CD1c-positive myeloid dendritic cell (primary cell): ENCODE data around the gene IFIT3.
"Not testable (repeated sequence)": the region's sequence is repeated elsewhere in the genome, so short reads cannot be mapped to it uniquely, and the experiment has no call there.

Source experiments
- DNase-seq: peaks from one replicate; pipeline ENCODE4 v3.0.0-alpha.2; 2016; ENCODE audit errors: extremely low spot score

IFIT3 gene

DNA sequence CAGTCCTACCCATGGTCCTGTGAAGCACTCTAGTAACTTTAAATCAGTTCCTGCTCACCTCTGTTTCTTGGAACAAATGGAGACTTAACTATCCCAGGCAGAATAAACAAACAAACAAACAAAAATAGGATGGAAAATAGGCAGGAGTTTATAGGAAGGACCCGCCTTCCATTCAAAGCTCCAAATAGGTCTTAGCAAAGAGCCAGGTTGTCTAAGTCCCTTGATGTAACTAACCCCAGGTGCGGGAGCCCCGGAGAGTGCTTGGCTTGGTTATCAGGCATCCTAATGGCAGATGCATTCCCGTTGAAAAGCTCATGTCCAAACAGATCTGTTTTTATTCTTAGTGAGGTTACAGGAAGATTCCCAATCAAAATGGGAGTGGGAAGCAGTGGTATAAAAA is 23.8 kb upstream of the IFIT3 start:
- no peak for DNase-seq

DNA sequence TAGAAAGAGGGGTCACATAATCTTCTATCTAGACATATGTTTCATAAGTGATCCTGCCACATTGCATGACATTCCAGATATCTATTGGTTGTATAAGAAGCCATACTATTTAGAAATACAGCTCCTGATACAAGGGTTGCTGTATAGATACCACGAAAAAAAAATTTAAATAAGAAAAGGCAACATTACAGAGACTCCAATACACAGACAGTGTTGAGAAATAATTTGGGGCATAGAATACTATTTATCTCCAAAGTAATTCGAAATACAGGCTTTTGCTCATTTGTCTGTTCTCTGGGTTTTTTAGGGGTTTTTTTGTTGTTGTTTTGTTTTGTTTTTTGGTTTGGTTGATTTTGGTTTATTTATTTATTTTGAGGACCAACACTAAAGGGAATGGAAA is 23.4 kb upstream of the IFIT3 start:
- no peak for DNase-seq

DNA sequence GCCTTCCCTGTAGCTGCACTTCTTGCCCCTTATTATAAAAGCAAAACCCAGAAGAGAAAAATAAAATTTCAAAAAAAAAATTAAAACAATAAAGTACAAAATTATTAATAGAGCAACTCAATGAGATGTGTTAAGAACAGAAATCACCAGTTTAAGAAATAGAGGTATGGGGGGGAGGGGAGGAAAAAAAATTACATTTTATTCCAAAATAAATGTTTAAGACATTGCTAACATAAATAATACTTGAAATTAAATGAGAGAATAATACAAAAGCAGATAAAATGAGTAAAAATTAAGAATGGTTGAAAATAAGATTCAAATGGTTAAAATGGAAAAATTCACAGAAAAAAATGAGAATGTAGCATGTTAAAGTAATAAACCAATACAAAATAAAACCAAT is 22.9 kb upstream of the IFIT3 start:
- DNase-seq: no peak

DNA sequence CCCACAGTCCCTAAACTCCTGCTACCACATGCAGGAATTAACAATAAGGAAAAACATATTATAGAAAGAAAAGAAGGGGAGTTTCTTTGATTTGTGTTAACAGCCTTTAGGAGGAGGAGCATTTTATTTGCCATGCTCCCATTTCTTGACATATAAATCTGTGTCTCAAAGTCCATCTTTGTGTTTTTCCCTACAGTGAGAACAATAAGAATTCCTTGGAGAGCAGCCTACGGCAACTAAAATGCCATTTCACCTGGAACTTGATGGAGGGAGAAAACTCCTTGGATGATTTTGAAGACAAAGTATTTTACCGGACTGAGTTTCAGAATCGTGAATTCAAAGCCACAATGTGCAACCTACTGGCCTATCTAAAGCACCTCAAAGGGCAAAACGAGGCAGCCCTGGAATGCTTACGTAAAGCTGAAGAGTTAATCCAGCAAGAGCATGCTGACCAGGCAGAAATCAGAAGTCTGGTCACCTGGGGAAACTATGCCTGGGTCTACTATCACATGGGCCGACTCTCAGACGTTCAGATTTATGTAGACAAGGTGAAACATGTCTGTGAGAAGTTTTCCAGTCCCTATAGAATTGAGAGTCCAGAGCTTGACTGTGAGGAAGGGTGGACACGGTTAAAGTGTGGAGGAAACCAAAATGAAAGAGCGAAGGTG is 21.9 kb upstream of the IFIT3 start:
- DNase-seq: no peak

DNA sequence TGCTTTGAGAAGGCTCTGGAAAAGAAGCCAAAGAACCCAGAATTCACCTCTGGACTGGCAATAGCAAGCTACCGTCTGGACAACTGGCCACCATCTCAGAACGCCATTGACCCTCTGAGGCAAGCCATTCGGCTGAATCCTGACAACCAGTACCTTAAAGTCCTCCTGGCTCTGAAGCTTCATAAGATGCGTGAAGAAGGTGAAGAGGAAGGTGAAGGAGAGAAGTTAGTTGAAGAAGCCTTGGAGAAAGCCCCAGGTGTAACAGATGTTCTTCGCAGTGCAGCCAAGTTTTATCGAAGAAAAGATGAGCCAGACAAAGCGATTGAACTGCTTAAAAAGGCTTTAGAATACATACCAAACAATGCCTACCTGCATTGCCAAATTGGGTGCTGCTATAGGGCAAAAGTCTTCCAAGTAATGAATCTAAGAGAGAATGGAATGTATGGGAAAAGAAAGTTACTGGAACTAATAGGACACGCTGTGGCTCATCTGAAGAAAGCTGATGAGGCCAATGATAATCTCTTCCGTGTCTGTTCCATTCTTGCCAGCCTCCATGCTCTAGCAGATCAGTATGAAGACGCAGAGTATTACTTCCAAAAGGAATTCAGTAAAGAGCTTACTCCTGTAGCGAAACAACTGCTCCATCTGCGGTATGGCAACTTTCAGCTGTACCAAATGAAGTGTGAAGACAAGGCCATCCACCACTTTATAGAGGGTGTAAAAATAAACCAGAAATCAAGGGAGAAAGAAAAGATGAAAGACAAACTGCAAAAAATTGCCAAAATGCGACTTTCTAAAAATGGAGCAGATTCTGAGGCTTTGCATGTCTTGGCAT is 21.1 kb upstream of the IFIT3 start:
- no peak for DNase-seq

DNA sequence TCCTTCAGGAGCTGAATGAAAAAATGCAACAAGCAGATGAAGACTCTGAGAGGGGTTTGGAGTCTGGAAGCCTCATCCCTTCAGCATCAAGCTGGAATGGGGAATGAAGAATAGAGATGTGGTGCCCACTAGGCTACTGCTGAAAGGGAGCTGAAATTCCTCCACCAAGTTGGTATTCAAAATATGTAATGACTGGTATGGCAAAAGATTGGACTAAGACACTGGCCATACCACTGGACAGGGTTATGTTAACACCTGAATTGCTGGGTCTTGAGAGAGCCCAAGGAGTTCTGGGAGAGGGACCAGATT is 20.6 kb upstream of the IFIT3 start:
- no peak for DNase-seq

DNA sequence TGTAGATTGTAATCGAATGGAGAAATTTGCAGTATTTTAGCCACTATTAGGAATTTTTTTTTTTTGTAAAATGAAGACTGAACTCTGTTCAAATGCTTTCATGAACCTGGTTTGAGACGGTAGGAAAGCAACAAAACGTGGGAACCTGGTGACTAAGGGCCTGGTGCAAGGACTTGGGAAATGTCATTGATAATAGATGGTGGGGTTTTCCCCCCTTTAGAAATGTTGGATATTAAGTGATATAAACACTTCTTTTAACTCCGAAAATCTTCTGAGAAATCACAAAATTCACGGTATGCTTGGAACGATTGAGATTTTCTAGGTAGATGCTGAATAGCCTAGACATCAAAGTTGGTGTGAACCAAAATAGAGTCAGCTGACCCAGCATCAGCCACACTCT is 19.5 kb upstream of the IFIT3 start:
- no peak for DNase-seq

DNA sequence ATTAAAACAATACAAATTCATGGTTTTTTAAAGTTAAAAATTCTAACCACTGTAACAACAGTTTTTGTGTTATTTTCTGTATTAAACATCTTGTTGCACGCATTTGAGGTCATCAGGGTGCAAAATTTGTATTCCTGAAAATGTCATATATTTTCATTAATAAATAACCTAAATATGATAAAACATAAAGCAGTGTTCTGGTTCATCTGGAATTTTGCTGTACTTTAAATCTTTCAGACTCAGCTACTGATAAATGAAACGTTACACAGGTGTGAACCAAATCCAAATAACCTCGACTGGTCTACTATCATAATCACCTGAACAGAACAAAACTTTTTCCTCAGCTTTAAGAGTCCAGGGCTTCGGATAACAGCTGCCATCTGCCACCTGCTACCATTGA is 19.1 kb upstream of the IFIT3 start:
- no peak for DNase-seq

DNA sequence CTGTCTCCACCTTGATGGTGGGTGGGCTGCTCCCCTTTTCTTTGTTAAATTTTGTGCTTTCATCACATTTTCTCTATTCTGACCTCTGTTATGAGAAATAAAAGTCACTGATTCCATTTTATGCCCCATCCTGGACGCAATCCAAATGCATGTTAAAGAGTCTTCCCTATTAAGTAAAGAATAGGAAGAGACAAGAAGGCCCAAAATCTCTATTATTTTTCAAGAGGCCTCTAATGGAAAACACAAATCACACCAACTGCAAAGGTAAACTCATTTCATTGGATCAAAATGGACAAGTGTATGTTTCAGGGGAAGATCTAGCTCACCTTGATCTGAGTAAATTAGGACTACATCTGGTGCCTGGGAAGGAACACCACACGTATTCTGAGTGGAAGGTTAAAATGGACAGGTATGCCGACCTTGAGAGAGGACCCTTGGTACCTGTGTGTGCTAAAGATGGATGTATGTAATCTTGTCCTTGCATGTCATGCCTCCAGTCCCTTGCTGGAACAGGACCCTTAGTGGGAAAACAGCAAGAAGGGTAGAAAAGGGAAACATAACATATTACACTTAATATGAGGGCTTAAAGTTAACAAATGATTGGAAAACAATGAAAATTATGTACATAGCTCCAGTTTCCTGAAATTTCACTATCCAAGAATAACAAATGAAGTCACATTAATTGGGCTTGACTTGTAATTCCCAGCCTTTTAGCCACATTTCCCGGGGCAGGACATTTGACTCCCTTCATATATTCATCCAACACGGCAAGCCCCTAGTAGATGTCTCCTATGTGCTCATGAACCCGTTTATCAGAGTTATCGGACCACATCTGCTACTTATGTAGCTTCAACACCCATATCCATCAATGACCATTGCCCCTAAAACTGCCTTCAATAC is 18.4 kb upstream of the IFIT3 start:
- no peak for DNase-seq

DNA sequence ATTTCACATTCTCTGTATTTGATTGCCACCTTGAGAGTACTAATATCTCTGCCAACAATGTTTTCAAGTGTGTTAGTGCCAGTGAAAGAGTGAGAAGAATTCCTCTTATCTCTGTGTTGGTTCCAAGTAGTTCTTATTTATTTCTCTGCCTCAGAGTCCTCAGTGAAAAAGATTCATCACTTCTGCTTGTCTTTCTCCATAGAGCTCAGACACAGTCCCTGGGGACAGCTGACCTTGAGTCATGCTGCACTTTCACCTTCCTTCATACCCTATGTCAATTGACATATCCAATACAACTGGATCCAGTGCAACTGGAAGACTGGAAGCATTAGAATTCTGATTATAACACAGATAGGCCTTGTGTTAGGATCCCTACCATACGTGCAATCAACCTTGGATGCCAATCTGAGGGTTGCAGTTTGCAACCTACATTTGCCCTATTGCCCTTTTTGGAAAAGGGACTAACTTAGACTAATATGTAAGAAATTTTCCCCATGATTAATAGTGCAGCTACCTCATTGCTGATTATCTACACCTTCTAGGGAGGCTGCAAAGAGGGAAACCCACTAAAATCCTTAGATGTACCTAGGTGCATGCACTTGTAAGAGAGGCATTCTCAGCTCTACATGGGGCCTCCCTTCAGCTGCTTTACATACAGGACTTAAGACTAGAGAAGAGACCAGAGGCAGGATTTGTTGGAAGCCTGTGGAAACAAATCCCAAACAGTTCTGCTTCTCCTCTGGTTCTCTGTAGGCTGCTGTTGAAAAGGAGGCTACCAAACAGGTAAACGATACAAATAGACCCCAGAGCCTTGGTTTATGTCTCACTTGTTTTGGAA is 17.5 kb upstream of the IFIT3 start:
- no peak for DNase-seq

DNA sequence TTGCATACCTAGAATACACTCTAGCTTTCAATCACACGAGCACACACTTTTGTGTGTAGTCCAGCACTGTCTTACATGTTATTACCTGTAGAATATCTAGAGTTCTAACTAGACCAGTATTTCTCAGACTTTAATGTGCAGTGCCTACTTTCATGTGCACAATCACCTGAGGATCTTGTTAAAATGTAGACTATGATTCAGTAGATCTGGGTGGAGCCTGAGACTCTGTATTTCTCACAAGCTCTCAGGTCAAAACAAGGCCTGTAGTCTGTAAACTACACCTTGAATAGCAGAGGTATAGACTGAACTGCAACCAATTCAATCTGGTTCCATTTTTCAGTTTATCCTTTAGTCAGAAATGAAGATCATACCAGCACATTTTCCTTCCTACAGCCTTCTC is 14.8 kb upstream of the IFIT3 start:
- DNase-seq: no peak

DNA sequence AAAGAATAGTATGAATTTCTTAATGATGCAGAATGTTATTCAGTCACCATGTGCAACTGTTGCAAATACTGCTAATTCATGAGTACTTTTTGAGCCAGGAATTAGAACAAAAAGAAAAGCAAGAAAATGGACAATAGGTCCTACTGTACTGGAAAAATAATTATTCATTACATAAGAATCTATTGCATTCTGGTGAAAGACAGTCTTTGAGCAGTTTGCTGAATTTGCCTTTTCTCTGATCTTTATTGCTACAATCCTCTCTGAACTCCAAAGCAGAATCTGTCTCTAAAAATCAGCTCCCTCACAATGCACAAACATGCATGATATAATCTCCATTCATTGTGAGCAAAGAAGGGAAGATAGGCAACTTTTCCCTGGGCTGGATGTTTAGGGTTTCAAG is 13.1 kb upstream of the IFIT3 start:
- no peak for DNase-seq

DNA sequence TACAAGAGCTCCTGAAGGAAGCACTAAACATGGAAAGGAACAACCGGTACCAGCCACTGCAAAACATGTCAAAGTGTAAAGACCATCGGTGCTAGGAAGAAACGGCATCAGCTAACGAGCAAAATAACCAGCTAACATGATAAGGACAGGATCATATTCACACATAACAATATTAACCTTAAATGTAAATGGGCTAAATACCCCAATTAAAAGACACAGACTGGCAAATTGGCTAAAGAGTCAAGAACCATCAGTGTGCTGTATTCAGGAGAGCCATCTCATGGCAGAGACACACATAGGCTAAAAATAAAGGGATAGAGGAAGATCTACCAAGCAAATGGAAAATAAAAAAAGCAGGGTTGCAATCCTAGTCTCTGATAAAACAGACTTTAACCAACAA is 9.8 kb upstream of the IFIT3 start:
- DNase-seq: not testable (repeated sequence)

DNA sequence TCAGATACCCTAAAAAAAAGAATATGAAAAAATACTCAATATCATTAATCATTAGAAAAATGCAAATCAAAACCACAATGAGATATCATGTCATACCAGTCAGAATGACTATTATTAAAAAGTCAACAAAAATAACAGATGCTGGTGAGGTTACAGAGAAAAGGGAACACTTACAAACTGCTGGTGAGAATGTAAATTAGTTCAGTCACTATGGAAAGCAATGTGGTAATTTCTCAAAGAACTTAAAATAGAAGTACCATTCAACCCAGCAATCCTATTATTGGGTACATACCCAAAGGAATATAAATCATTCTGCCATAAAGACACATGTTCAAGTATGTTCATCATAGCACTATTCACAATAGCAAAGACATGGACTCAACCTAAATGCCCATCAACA is 2.7 kb upstream of the IFIT3 start:
- DNase-seq: not testable (repeated sequence)

DNA sequence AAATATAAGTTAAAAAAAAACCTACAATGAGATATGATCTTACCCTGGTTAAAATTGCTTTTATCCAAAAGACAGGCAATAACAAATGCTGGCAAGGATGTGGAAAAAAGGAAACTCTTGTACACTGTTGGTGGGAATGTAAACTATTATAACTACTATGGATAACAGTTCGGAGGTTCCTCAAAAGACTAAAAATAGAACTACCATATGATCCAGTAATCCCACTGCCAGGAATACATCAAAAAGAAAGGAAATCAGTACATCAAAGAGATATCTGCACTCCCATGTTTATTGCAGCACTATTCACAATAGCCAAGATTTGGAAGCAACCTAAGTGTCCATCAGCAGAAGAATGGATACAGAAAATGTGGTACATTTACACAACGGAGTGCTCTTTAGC is 1.9 kb upstream of the IFIT3 start:
- not testable (repeated sequence) for DNase-seq

DNA sequence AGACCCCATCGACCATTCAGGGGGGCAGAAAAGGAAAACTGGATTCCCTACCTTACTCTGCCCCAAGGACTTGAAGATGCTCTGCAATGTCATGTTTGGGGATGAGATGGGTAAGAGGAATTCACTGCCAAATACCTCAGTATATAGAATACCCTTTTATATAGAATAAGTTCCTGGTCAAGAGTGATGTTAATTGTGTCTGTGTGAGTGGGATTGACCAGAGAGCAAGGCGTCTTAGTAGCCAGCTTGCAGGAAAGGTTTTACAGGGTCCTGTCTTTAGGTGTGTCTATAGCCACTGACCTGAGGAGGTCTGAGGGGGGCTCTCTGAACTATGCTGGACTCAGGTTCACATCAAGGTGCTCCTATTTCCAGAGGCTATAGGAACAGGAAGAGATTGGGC is 1.4 kb downstream of the IFIT3 start:
- DNase-seq: no peak

DNA sequence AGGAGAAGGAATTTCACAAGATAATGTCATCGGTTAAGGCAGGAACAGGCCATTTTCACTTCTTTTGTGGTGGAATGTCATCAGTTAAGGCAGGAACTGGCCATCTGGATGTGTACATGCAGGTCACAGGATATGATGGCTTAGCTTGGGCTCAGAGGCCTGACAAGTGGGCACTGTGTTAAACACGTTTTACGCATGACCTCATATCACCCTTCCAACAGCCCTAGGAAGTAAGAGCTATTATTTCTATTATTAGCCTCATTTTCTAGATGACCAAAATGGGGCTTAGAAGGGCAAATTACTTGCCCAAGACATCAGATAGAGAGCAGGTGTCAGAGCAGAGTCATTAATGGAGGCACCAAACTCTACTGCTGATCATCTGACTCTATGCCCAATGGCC is 2.2 kb downstream of the IFIT3 start:
- DNase-seq: not testable (repeated sequence)

DNA sequence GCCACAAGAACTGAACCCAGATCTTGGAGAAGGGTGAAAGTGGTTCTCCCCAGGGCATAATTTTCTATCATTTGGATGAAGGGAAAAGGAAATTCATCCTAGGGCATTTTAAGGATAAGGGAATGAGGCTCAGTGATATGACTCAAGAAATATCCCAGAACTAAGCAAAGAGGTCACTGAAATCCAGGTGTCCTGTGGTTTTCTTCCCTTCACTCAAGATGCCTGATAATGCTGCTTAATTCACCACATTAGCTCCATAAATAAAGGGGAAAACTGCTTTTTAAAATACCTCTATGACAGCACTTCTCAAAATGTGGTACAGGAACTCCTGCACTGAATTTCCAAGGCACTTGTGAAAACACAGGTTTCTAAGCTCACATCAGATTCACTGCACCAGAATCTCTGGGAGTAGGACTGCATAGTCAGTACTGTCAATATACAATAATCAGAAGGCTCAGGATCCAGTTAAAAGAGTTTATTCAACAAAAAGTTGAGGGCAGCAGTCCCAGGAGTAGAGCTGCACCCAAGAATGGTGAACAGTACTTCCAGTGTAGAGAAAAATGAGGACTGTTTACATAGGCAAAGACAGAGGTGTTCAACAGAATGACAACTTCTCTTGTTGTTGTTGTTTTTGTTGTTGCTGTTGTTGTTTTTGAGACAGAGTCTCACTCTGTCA is 2.9 kb downstream of the IFIT3 start:
- DNase-seq: no peak

DNA sequence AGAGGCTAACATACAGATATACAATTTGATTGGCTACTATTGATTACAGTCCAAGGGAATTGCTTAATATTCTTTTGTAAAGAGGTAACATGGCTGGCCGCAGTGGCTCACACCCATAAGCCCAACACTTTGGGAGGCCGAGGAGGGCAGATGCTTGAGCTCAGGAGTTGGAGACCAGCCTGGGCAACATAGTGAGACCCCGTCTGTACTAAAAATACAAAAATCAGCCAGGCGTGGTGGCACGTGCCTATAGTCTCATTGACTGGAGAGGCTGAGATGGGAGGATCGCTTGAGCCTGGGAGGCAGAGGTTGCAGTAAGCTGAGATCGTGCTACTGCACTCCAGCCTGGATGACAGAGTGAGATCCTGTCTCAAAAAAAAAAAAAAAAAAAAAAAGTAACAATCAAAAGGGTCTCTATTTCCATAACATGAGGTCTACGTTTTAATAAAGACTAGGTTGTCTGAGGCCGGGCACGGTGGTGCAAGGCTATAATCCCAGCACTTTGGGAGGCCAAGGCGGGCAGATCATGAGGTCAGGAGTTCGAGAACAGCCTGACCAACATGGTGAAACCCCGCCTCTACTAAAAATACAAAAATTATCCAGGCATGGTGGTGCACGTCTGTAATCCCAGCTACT is 3.8 kb downstream of the IFIT3 start:
- not testable (repeated sequence) for DNase-seq

DNA sequence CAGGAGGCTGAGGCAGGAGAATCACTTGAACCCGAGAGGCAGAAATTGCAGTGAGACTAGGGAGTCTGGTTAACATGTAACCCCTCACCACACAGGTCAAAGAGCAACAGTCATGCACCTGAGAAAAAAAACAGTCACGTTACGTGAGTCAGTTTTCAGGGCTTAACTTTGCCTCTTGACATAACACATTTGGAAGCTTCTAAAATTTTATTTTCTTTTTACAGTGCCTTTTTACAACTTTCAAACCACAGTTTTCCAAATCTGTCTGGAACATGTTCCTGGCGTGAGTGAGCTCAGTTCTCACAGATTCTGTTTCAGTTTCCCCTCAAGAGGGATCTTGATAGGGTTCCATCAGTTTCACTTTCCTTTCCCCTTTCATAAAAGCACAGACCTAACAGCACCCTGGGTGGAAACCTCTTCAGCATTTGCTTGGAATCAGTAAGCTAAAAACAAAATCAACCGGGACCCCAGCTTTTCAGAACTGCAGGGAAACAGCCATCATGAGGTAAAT is 4.4 kb downstream of the IFIT3 start:
- peak; percentile 71 for DNase-seq
